ENCODE results near the gene CLDN34.

- no peak for TF ChIP-seq EZH2phosphoT487 (IDR thresholded peaks at IDR 0.05; ENCODE audit: borderline replicate concordance, low read depth, low read length)
- TF ChIP-seq, protein P1, sequence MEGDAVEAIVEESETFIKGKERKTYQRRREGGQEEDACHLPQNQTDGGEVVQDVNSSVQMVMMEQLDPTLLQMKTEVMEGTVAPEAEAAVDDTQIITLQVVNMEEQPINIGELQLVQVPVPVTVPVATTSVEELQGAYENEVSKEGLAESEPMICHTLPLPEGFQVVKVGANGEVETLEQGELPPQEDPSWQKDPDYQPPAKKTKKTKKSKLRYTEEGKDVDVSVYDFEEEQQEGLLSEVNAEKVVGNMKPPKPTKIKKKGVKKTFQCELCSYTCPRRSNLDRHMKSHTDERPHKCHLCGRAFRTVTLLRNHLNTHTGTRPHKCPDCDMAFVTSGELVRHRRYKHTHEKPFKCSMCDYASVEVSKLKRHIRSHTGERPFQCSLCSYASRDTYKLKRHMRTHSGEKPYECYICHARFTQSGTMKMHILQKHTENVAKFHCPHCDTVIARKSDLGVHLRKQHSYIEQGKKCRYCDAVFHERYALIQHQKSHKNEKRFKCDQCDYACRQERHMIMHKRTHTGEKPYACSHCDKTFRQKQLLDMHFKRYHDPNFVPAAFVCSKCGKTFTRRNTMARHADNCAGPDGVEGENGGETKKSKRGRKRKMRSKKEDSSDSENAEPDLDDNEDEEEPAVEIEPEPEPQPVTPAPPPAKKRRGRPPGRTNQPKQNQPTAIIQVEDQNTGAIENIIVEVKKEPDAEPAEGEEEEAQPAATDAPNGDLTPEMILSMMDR (conservative IDR thresholded peaks at IDR 0.05; ENCODE audit: low read length) = no peak
Measured at GRCh38 chrX:10011261-10011931, 44.2 kb downstream of the CLDN34 start.
